Measurements from ENCODE around the gene THOC6. TPM values are rescaled to one million over a fixed set of nuclear protein-coding genes. Genes with fewer than 3 reads are reported as not detected.
A peak's percentile ranks its signal among the peaks of the same experiment; 100 is the strongest.

The THOC6 gene
- total RNA-seq, 1 donor from 2014 or later: 31.4 TPM

DNA sequence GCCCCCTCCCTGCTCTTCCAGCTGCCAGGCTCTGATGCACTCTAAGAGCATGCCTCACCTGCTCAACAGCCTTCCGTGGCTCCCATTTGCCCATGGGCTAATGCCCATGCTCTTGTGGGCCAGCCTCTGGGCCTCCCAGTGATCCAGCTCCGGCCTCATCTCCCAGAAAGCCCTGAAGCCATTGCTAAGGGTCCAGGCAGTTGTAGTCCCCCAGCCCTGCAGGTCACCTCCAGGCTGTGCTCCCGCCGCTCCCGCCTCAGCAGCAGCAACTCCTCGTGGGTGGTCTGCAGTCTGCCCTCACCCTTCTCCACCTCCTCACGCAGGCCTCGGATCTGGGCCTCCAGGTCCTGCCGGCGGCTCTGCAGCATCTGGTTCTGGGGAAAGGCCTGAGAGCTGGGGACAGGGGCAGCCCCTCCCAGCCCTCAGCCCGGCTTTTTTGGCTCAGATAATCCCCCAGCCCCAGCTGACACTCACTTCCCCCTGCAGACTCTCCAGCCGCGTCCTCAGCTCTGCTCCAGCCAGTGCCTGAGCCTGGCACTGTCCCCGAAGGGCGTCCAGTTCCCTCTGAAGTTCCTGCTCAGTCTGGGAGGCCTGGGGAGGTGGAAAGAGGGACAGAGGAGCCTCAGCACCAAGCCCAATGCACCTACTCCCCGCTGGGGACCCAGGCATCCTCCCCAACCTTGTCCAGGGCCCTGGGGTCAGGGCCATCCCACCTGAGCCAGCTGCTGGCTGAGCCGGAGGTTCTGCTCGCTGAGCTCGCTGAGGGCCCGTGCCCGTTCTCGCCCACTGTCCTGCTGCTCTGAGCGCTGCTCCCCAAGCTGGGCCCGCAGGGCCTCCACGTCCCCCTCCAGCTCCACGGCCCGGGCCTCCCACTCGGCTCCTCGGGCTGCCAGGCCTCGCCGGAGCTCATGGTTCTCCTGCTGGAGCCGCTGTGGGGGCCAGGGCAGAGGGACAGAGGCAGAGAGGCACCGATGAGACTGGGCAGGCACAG, 6.7 kb downstream of the THOC6 start:
- peaks cover 38% of the 10 kb centered on the region for H3K27me3 ChIP-seq
- ATAC-seq (no peak), DNase-seq (no peak)
- H3K4me3 ChIP-seq: no peak overlapping the region
- H3K27ac ChIP-seq: no peak overlapping the region
- TF ChIP-seq, protein P1, sequence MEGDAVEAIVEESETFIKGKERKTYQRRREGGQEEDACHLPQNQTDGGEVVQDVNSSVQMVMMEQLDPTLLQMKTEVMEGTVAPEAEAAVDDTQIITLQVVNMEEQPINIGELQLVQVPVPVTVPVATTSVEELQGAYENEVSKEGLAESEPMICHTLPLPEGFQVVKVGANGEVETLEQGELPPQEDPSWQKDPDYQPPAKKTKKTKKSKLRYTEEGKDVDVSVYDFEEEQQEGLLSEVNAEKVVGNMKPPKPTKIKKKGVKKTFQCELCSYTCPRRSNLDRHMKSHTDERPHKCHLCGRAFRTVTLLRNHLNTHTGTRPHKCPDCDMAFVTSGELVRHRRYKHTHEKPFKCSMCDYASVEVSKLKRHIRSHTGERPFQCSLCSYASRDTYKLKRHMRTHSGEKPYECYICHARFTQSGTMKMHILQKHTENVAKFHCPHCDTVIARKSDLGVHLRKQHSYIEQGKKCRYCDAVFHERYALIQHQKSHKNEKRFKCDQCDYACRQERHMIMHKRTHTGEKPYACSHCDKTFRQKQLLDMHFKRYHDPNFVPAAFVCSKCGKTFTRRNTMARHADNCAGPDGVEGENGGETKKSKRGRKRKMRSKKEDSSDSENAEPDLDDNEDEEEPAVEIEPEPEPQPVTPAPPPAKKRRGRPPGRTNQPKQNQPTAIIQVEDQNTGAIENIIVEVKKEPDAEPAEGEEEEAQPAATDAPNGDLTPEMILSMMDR (IDR thresholded peaks at IDR 0.05): no peak
- peaks cover 8% of the 10 kb centered on the region for H3K4me1 ChIP-seq
- no peaks in the 10 kb centered on the region for H3K9me3 ChIP-seq
- intact Hi-C loops (cut with DNase I): no loop called here
- H3K36me3 ChIP-seq: peaks cover 14% of the 10 kb centered on the region

- intact Hi-C loops (cut with DNase I): no loop called here
- Histone ChIP-seq H3K4me1 (peaks cover 8% of the 10 kb centered on the region), H3K36me3 (no peaks in the 10 kb centered on the region), H3K9me3 (no peaks in the 10 kb centered on the region), H3K27me3 (peaks cover 59% of the 10 kb centered on the region), H3K27ac (no peak overlapping the region), H3K4me3 (no peak overlapping the region)
- no peak for DNase-seq
- TF ChIP-seq, protein P1 (IDR thresholded peaks at IDR 0.05): no peak
- ATAC-seq: no peak
Observed at GRCh38 chr16:3032624-3033023, 8.8 kb downstream of the THOC6 start.

DNA sequence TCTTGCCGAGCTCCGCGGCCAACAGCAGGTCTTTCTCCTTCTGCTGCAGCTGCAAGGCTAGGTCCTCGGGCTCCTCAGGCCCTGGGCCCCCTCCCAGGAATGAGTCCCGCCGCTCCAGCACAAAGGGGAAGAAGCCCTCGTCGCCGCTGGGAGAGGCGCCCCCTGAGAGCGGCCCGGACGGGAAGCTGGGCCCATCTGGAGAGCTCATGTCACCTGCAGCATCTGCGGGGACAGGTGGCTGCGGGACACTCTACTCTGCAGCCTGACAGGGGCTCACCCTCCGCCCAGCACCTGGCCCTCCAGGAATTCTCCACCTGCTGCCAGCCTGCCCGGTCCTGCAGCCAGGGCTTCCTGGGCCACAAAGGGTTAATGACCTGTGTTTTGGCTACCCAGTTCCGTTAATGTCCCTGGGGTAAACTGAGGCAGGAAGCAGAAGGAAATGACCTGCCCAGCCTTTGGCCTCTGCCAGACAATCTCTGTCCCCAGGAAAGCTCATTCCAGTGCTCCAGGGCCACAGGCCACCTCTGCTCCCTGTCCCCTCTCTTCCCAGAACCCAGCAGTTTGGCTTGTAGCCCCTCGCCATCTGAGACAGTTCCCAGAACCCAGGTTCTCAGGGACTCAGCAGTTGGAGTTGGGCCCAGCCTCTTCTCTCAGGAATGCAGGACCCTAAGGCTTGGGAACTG, 11.6 kb downstream of the THOC6 start:
- Histone ChIP-seq H3K4me3 (peak overlapping the region; percentile 46), H3K4me1 (no peaks in the 10 kb centered on the region), H3K27me3 (peaks cover 55% of the 10 kb centered on the region), H3K27ac (no peak overlapping the region), H3K9me3 (no peaks in the 10 kb centered on the region), H3K36me3 (no peaks in the 10 kb centered on the region)
- TF ChIP-seq, protein P1 (IDR thresholded peaks at IDR 0.05): no peak
- no peak for ATAC-seq
- no peak for DNase-seq
- intact Hi-C loops (cut with DNase I): no loop called here

- ATAC-seq (peak; percentile 51), DNase-seq (peak; percentile 77)
- peaks cover 52% of the 10 kb centered on the region for H3K27me3 ChIP-seq
Observed at GRCh38 chr16:3035972-3036725, 12.3 kb downstream of the THOC6 start.

More at GRCh38 chr16:3035972-3036725, 12.3 kb downstream of the THOC6 start:
- H3K4me1 ChIP-seq: no peaks in the 10 kb centered on the region
- peak overlapping the region; percentile 46 for H3K4me3 ChIP-seq
- no peaks in the 10 kb centered on the region for H3K36me3 ChIP-seq
- intact Hi-C loops (cut with DNase I): no loop called here
- H3K9me3 ChIP-seq: no peaks in the 10 kb centered on the region
- peak overlapping the region; percentile 36 for H3K27ac ChIP-seq
- TF ChIP-seq, protein P1 (IDR thresholded peaks at IDR 0.05): no peak

All from upper lobe of right lung (tissue), 1 donor.